Ovary (tissue), 9 donors: ENCODE results near the gene CRB1. TPM values are rescaled to one million over a fixed set of nuclear protein-coding genes. Genes with fewer than 3 reads are reported as not detected.
"Not testable (repeated sequence)": the region's sequence is repeated elsewhere in the genome, so short reads cannot be mapped to it uniquely, and the experiment has no call there.

Source experiments
- DNase-seq, 5 donors: peaks; one replicate each; pipeline ENCODE4 v3.0.0-alpha.2; 2019 to 2020
- H3K27ac ChIP-seq, 2 donors: fragments of 200-600 bp; one replicate each; pipeline versions ENCODE4 v1.5.1 to v1.8.0; 2019 to 2022
- H3K27me3 ChIP-seq: fragments of 200-600 bp; one replicate; pipeline ENCODE4 v1.8.0; 2022
- H3K36me3 ChIP-seq: fragments of 200-600 bp; sonication (generic); one replicate; pipeline ENCODE4 v1.5.1; 2019
- H3K4me1 ChIP-seq: one replicate; pipeline ENCODE4 v1.8.1; 2013; ENCODE audit warnings: mild to moderate bottlenecking, moderate library complexity; ENCODE audit not compliant: insufficient read depth
- H3K4me3 ChIP-seq: fragments of 200-600 bp; sonication (generic); one replicate; pipeline ENCODE4 v1.5.1; 2017
- H3K9me3 ChIP-seq, 2 donors: fragments of 200-600 bp in 1 of 2; sonication (generic) in 1 of 2; one replicate each; pipeline versions ENCODE4 v1.5.1 to v1.8.1; 2013 to 2019; ENCODE audit warnings: mild to moderate bottlenecking in 1 of 2, moderate library complexity in 1 of 2
- CTCF ChIP-seq, 3 donors: fragments of 450-650 bp in 2 of 3; fragments of 200-600 bp in 1 of 3; IDR thresholded peaks; one replicate each; pipeline versions ENCODE4 v1.5.1 to v1.8.0; 2016 to 2022; ENCODE audit warnings: antibody characterized with exemption in 3 of 3, mild to moderate bottlenecking in 1 of 3
- EP300 ChIP-seq: sonication (generic); formaldehyde crosslinking; IDR thresholded peaks from one replicate; pipeline ENCODE4 v1.6.1; 2017; ENCODE audit warnings: antibody characterized with exemption
- POLR2A ChIP-seq: fragments of 450-650 bp; IDR thresholded peaks from one replicate; pipeline ENCODE4 v1.6.1; 2017; ENCODE audit warnings: antibody characterized with exemption, mild to moderate bottlenecking, moderate library complexity
- WGBS, 3 donors: extraction: QIAGEN DNeasy Blood & Tissue Kit in 1 of 3; methylation state at CpG; one replicate each; pipeline versions ENCODE4 v1.1.5 to v1.1.7; 2013 to 2017; 5-methylcytosine and 5-hydroxymethylcytosine counted together
- intact Hi-C, 4 donors: fragments of 100-400 bp; cut with DNase I; formaldehyde crosslinking; loops; one replicate each; pipeline versions ENCODE4 v1.11.0 to v1.15.1; 2022 to 2023
- polyA plus RNA-seq, 2 donors: library from polyadenylated mRNA; stranded (reverse); fragments of 200-250 nt in 1 of 2; fragments of 350-450 nt in 1 of 2; fragmentation: Illumina TruSeq in 1 of 2; extraction: RNeasy Lipid Tissue Mini Kit (QIAGEN cat#74804) in 1 of 2; gene quantifications; one replicate each; pipeline ENCODE4 v1.2.3, GENCODE V29; 2013 to 2014
- total RNA-seq, 7 donors: library from RNA; depleted of rRNA in 2 of 7; stranded (reverse); fragments of >200 nt in 2 of 7; fragmentation: NEBNext Ultra II Directional in 3 of 7; extraction: Animal tissue kit (Norgen Biotek cat#: 25700) in 3 of 7; gene quantifications; one replicate each; pipeline versions ENCODE4 v1.1.0 to v1.2.4, GENCODE V29; 2016 to 2023
- donor health status: DM: no; HTN: no; CAD: no; lungs with moderate emphysema.
- donor health status: DM: no; HTN: no; CAD: no.
- donor health status: Bipolar disorder and iron deficiency.
- donor health status: DM: yes; HTN: yes; CAD: no.
- donor health status: DM: no; HTN: no; CAD: no.
- donor health status: DM: yes; HTN: yes; CAD: no.

The CRB1 gene
- total and polyA plus RNA-seq, 9 donors, result 0.60 to 4.0 (median 1.1) TPM

- Histone ChIP-seq H3K27me3 (no peaks in the 10 kb centered on the region), H3K4me3 (no peak overlapping the region), H3K27ac (no peak overlapping the region), H3K4me1 (no peaks in the 10 kb centered on the region), H3K9me3 (no peaks in the 10 kb centered on the region), H3K36me3 (no peaks in the 10 kb centered on the region)
- intact Hi-C loops, result no loop called here
- 47 to 55% (median 49%) methylated on average over 2 of the region's 2 CpGs for WGBS, 3 donors
- DNase-seq, result no peak
- no peak for TF ChIP-seq POLR2A
- TF ChIP-seq CTCF (IDR thresholded peaks at IDR 0.05), result no peak
- no peak for TF ChIP-seq EP300
Observed at GRCh38 chr1:197400522-197400902, 132.5 kb downstream of the CRB1 start.

GRCh38 chr1:197402189-197402588 lies 134.1 kb downstream of the CRB1 start:
- Histone ChIP-seq H3K27ac (no peak overlapping the region), H3K36me3 (no peaks in the 10 kb centered on the region), H3K4me1 (no peaks in the 10 kb centered on the region), H3K4me3 (no peak overlapping the region), H3K9me3 (no peaks in the 10 kb centered on the region), H3K27me3 (no peaks in the 10 kb centered on the region)
- WGBS, 3 donors, result 97 to 100% (median 97%) methylated on average over 2 of the region's 2 CpGs
- no peak for TF ChIP-seq POLR2A
- no peak for DNase-seq
- intact Hi-C loops, result no loop called here

GRCh38 chr1:197404774-197405173 lies 136.7 kb downstream of the CRB1 start:
- H3K4me3 ChIP-seq, H3K27me3 ChIP-seq, H3K9me3 ChIP-seq, H3K27ac ChIP-seq, intact Hi-C loops, H3K36me3 ChIP-seq, H3K4me1 ChIP-seq, DNase-seq: not testable (repeated sequence)
- 95 to 99% (median 97%) methylated on average over 5 to 8 of the region's 8 CpGs for whole genome bisulfite sequencing, 3 donors

- H3K27me3 ChIP-seq, H3K4me3 ChIP-seq, H3K27ac ChIP-seq, H3K9me3 ChIP-seq, intact Hi-C loops, H3K4me1 ChIP-seq, DNase-seq, H3K36me3 ChIP-seq: not testable (repeated sequence)
- WGBS, 3 donors, result 97 to 100% (median 98%) methylated on average over 15 to 27 of the region's 28 CpGs
Observed at GRCh38 chr1:197405614-197406013, 137.6 kb downstream of the CRB1 start.

GRCh38 chr1:197413564-197413963 lies 145.5 kb downstream of the CRB1 start:
- Histone ChIP-seq H3K27ac (no peak overlapping the region), H3K4me1 (no peaks in the 10 kb centered on the region), H3K4me3 (no peak overlapping the region), H3K36me3 (no peaks in the 10 kb centered on the region), H3K27me3 (no peaks in the 10 kb centered on the region), H3K9me3 (no peaks in the 10 kb centered on the region)
- TF ChIP-seq CTCF (IDR thresholded peaks at IDR 0.05), result no peak
- TF ChIP-seq POLR2A, result no peak
- TF ChIP-seq EP300, result no peak
- DNase-seq, result no peak
- intact Hi-C loops, result no loop called here
- 35 to 49% (median 37%) methylated on average over 2 of the region's 2 CpGs for WGBS, 3 donors

GRCh38 chr1:197415221-197415620 lies 147.2 kb downstream of the CRB1 start:
- Histone ChIP-seq H3K27me3 (no peaks in the 10 kb centered on the region), H3K4me1 (no peaks in the 10 kb centered on the region), H3K36me3 (no peaks in the 10 kb centered on the region), H3K9me3 (no peaks in the 10 kb centered on the region), H3K27ac (no peak overlapping the region), H3K4me3 (no peak overlapping the region)
- no peak for TF ChIP-seq POLR2A
- no peak for TF ChIP-seq CTCF (IDR thresholded peaks at IDR 0.05)
- TF ChIP-seq EP300, result no peak
- DNase-seq, result no peak
- intact Hi-C loops, result no loop called here
- WGBS, 3 donors, result 84 to 88% (median 87%) methylated on average over 3 of the region's 3 CpGs
